Ectodermal cell (in vitro differentiated cells): ENCODE results near the gene RASEF.

Experiments
- H3K27ac ChIP-seq: 2 replicates; pipeline ENCODE4 v1.7.0; 2013; ENCODE audit warnings: mild to moderate bottlenecking, low read depth, low read length; ENCODE audit not compliant: insufficient read depth, poor library complexity, severe bottlenecking
- H3K27me3 ChIP-seq: 2 replicates; pipeline ENCODE4 v1.7.0; 2013; ENCODE audit warnings: mild to moderate bottlenecking, low read length; ENCODE audit not compliant: insufficient read depth, control insufficient read depth, poor library complexity, severe bottlenecking
- H3K36me3 ChIP-seq: one replicate; pipeline ENCODE4 v1.7.0; 2013; ENCODE audit warnings: low read length; ENCODE audit not compliant: control insufficient read depth, insufficient read depth
- H3K4me1 ChIP-seq: one replicate; pipeline ENCODE4 v1.7.0; 2013; ENCODE audit warnings: low read length; ENCODE audit not compliant: control insufficient read depth, insufficient read depth
- H3K4me3 ChIP-seq: 2 replicates; pipeline ENCODE4 v1.7.0; 2013; ENCODE audit warnings: low read depth, low read length, control low read depth; ENCODE audit not compliant: insufficient read depth
- H3K9me3 ChIP-seq: 2 replicates; pipeline ENCODE4 v1.7.0; 2013; ENCODE audit warnings: mild to moderate bottlenecking, low read length, moderate library complexity; ENCODE audit not compliant: control insufficient read depth
- WGBS, 2 experiments: methylation state at CpG; one replicate each; pipeline ENCODE4 v1.1.7; 2013; ENCODE audit warnings: missing lambda C conversion rate in 2 of 2; 5-methylcytosine and 5-hydroxymethylcytosine counted together

Gene RASEF

DNA sequence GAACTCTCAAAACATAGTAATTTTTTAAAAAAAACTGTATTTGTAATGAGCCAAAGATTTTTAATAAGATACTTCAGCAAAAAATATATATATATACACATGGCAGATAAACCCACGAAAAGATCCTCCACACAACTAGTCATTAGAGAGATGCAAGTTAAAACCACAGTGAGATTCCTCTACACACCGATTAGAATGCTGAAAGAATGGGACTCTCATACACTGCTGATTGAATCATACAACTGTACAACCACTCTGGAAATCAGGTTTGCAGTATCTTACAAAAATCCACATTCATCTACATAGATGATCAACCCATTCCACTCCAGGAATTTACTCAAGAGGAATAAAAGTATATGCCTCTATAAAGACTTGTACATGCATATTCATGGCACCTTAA is 43.7 kb downstream of the RASEF start:
- H3K36me3 ChIP-seq, result no peaks in the 10 kb centered on the region
- no peaks in the 10 kb centered on the region for H3K4me1 ChIP-seq
- 92 to 100% methylated on average over 2 of the region's 2 CpGs for WGBS, 2 experiments
- H3K27me3 ChIP-seq, result no peaks in the 10 kb centered on the region
- H3K9me3 ChIP-seq, result no peaks in the 10 kb centered on the region
- no peak overlapping the region for H3K27ac ChIP-seq
- H3K4me3 ChIP-seq, result no peak overlapping the region

DNA sequence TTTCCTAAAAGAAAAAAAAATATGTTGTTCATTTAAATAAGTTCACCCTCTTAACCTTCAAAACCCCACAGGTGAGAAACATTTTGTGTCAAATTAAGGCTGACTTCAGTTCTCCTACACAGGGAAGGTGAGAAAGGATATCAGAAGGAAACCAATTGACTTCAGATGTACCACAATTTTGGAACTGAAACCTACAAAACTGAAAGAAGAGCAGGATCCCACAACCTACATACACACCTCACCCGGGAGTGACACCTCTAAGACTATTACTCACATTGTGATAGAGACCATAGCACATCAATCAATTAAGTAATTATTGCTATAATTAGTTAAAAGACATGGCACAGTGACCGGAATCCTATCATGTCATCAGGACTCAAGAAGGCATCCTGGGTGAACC is 47.0 kb downstream of the RASEF start:
- WGBS, 2 experiments, result 94 to 100% methylated on average over 2 of the region's 2 CpGs
- no peaks in the 10 kb centered on the region for H3K9me3 ChIP-seq
- no peaks in the 10 kb centered on the region for H3K27me3 ChIP-seq
- H3K36me3 ChIP-seq, result no peaks in the 10 kb centered on the region
- no peak overlapping the region for H3K27ac ChIP-seq
- H3K4me3 ChIP-seq, result no peak overlapping the region
- H3K4me1 ChIP-seq, result no peaks in the 10 kb centered on the region

DNA sequence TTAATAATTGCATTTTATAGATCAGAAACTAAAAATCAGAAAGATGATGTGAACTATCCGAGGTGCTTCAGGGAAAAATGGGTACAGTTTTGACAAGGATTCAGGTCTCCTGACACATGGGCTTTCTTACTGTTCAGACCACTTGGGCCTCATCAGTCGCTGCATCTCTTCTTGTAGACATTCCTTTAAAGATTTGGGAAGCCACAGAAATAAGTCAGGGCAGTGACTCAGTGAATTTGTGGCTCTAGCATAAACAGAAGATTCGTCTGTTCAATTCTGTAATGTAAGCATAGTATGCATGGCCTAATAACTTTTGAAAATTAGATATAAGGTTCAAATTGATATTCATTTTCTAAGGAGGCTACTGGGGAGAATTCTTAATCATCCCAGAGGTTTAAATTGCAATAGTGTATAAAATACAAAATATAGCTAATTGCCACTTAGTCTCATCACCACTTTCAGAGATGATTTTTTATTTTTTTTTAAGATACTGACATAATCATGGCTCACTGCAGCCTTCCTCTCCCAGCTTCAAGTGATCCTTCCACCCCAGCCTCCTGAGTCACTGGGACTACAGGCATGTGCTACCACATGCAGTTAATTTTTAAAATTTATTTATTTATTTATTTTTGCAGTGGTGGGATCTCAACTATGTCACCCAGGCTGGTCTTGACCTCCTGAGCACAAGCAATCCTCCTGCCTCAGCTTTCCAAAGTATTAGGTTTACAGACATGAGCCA is 48.9 kb downstream of the RASEF start:
- 89 to 94% methylated on average over 3 of the region's 3 CpGs for WGBS, 2 experiments
- Histone ChIP-seq H3K4me3 (no peak overlapping the region), H3K9me3 (no peaks in the 10 kb centered on the region), H3K36me3 (no peaks in the 10 kb centered on the region), H3K4me1 (no peaks in the 10 kb centered on the region), H3K27me3 (no peaks in the 10 kb centered on the region), H3K27ac (no peak overlapping the region)

DNA sequence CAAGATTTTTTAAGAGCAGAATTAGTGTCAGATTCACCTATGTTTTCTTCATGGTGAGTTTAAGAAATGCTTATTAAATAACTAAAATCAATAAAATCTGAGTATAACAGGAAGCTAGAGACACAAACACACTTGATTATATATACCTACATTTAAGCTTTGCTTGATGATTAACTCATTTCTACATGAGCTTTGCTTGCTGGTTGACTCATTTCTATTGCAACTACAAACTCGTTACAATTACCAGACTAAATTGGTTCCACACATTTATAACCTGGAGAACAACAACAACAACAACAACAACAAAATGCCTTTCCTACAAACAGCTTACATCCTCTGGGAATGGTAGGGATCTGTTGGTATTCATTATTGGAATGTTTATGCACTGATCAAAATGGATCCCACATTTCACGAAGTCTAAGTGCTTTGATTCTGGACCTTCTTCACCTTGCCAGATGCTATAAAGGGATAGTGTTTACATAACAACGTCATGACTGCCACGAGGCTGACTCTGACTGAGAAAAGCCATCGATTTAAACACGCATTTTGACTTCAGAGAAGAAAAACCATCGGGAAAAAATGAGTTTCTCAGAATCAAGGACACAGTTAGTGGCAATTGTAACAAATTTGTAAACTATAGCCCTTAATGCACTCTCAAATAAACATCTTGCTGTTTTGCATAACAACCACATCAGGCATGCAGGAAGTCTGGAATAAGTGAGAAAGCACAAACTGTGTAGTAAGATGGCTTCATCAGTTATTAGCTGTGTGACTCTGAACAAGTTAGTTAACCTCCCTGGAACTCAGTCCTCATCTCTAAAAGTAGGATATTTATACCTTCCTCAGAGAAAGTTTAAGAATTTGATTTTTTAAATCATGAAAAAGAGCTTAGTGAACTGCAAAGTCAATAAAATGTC is 49.8 kb downstream of the RASEF start:
- Histone ChIP-seq H3K4me1 (no peaks in the 10 kb centered on the region), H3K27me3 (no peaks in the 10 kb centered on the region), H3K36me3 (no peaks in the 10 kb centered on the region), H3K4me3 (no peak overlapping the region), H3K27ac (no peak overlapping the region), H3K9me3 (no peaks in the 10 kb centered on the region)
- WGBS, 2 experiments, result 67 to 73% methylated on average over 7 of the region's 7 CpGs

DNA sequence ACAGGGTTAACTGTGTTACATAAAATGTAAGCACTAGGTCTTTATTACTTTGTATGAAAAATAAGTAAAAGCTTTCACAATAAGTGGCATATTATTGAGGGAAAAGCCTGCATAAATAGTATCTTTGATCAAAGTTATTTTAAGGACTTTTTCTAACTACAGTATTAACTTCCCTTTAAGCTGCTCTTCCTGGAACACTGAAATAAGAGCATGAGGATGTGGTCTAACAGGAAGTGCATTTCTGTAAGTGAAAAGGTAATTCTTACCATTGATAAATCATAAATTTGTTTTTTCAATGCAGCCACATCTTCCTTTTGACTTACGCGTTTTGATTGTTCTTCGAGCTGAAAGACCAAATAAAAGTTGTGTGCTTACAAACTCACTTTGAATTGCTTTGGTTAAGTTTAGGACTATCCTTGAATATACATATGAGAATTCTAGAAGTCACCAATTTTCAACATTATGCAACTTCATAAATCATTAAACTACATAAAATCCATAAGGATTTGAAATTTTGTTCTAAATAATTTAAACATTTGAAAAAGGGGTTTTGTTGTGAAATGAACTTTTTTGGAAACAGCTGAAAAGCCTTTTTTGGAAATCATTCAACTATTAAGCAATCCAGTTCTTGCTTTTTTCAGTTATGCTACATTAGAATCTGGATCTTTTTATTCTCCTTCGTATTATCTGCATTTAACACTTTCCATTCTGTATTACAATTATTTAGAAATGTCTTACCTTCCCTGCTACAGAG is 50.6 kb downstream of the RASEF start:
- Histone ChIP-seq H3K4me3 (no peak overlapping the region), H3K36me3 (no peaks in the 10 kb centered on the region), H3K4me1 (no peaks in the 10 kb centered on the region), H3K9me3 (no peaks in the 10 kb centered on the region), H3K27ac (no peak overlapping the region), H3K27me3 (no peaks in the 10 kb centered on the region)
- WGBS, 2 experiments, result 93 to 96% methylated on average over 4 of the region's 4 CpGs

DNA sequence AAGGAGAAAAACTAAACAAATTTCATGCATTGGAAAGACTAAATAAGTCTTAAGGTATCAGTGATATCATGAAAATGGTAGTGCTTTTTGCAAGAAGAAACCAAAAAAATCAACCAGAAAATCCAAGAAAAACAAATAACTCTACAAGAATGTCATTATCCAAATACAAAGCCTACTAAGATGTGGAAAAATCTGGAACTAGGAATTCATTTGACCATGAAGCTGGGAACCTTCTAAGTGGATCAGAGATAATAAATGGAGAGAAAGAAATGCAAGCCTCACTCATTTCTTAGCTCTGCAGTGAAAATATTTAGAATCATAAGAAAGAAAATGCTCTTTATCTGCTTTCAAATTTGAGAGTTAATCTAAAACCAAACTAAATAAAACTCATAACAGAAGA is 51.3 kb downstream of the RASEF start:
- no peaks in the 10 kb centered on the region for H3K27me3 ChIP-seq
- H3K9me3 ChIP-seq, result no peaks in the 10 kb centered on the region
- H3K27ac ChIP-seq, result no peak overlapping the region

DNA sequence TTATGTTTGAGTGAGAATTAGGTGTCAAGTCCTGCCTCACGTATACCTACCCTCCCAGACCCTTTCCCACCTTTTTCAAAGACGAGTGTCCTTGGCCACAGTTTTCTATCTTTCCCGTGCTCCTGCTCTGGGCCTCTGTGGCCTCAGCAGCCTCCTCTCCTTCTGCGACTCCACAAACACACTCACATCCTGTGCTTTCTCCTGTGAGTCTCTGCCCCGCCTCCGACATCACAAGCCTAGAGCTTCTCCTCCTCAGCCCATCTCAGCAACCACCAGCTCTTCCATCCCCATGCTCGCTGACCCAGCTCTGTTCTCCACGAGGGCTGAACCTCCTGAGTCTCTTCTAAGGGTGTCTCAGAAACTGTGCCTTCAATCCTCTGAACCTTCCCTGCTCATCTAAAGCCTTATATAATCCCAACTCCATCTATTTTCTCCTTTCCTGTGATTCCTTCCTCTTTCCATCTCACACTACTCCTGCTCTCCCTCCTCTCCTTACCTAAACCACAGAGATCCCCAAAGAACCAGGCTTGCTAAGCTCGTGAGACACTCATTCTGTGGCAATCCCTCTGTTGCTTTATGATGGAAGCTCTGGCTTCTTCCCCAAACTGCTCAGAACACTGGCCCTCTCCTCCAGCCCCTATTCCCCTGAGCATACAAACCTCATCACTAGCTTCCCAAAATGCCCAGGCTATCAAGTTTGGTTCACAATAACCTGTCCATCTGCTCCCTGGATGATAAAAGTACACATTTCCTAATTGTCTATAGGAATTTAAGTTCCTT is 55.2 kb downstream of the RASEF start:
- Histone ChIP-seq H3K27me3 (no peaks in the 10 kb centered on the region), H3K4me3 (no peak overlapping the region), H3K36me3 (no peaks in the 10 kb centered on the region), H3K9me3 (no peaks in the 10 kb centered on the region), H3K4me1 (no peaks in the 10 kb centered on the region), H3K27ac (no peak overlapping the region)
- WGBS, 2 experiments, result 86 to 87% methylated on average over 9 of the region's 9 CpGs

More for the DNA sequence above, 51.3 kb downstream of the RASEF start:
- H3K4me1 ChIP-seq, result no peaks in the 10 kb centered on the region
- H3K4me3 ChIP-seq, result no peak overlapping the region
- H3K36me3 ChIP-seq, result no peaks in the 10 kb centered on the region

DNA sequence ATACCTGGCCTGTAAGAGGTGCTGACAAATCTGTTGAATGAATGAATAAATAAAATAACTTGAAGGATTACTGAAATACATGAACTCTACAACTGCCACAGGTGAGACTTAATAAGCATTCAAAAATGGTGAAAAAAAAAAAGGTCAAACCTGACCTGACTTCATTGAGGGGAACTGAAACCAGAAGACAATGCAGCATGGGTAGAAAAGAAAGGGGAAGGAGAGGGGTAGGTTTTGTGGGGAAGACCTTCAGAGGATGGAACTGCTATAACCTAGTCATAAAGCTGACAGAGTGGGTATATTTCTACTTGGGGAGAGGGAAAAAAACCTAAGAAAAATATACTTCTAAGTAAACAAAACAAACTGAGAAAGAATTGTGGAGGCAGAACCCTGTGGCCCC is 56.6 kb downstream of the RASEF start:
- H3K36me3 ChIP-seq, result no peaks in the 10 kb centered on the region
- no peaks in the 10 kb centered on the region for H3K4me1 ChIP-seq
- H3K9me3 ChIP-seq, result no peaks in the 10 kb centered on the region
- H3K4me3 ChIP-seq, result no peak overlapping the region
- no peak overlapping the region for H3K27ac ChIP-seq
- H3K27me3 ChIP-seq, result no peaks in the 10 kb centered on the region

DNA sequence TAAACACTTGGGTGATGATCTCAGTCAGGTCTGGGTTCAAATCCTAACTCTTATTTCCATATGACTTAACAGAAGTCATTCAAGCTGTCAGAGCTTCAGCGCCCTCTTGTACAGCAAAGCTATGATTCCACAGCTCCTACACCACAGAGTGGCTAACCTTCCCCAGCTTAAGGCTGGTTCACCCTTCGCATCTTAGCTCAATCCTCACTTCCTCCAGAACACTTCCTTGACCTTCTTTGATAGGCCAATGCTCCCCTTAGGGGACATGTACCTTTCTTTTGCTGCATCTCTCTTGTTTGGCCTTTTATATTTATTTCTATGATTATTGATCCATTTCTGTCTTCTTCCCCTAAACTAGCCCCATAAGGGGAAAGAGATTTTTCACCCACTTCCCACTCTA is 57.0 kb downstream of the RASEF start:
- Histone ChIP-seq H3K4me3 (no peak overlapping the region), H3K36me3 (no peaks in the 10 kb centered on the region), H3K27ac (no peak overlapping the region), H3K9me3 (no peaks in the 10 kb centered on the region), H3K4me1 (no peaks in the 10 kb centered on the region), H3K27me3 (no peaks in the 10 kb centered on the region)
- WGBS, 2 experiments, result 91 to 98% methylated on average over 2 of the region's 2 CpGs
